A673 (cell line): Measurements from ENCODE around the gene ABCC9. TPM values are rescaled to one million over a fixed set of nuclear protein-coding genes. Genes with fewer than 3 reads are reported as not detected.
"Not testable (repeated sequence)": the region's sequence is repeated elsewhere in the genome, so short reads cannot be mapped to it uniquely, and the experiment has no call there.

ENCODE experiments used
- BruUV-seq: library from RNA; stranded (reverse); fragments of 400-500 nt; replicated peaks from 2 replicates; lab custom pipeline; 2021; lab: Mats Ljungman, UMichigan
- CTCF ChIA-PET: fragments of 300-600 bp; sonication (Branson Sonifier 250); formaldehyde crosslinking; loops from one replicate; lab custom pipeline; 2022; ENCODE audit warnings: antibody characterized with exemption; lab: Charles Lee
- POLR2A ChIA-PET: fragments of 300-600 bp; sonication (Branson Sonifier 250); formaldehyde crosslinking; loops from one replicate; lab custom pipeline; 2022; ENCODE audit warnings: antibody characterized with exemption; ENCODE audit not compliant: low non-redundant PET; lab: Charles Lee
- DNase-seq: peaks from one replicate; pipeline ENCODE4 v3.0.0-alpha.2; 2015; ENCODE audit warnings: low spot score
- H3K27ac ChIP-seq: fragments of 200-600 bp; sonication (generic); 2 replicates; pipeline ENCODE4 v1.5.1; 2016; ENCODE audit warnings: mixed run types, low read depth, mild to moderate bottlenecking, mixed read lengths, antibody characterized with exemption, low read length; ENCODE audit not compliant: poor library complexity, severe bottlenecking
- H3K27me3 ChIP-seq: fragments of 200-600 bp; sonication (generic); replicated peaks from 2 replicates; pipeline ENCODE4 v1.6.1; 2017; ENCODE audit warnings: mixed run types, low read depth, mild to moderate bottlenecking, mixed read lengths, antibody characterized with exemption, low read length; ENCODE audit not compliant: insufficient read depth, poor library complexity
- H3K36me3 ChIP-seq: fragments of 200-600 bp; sonication (generic); 2 replicates; pipeline ENCODE4 v1.6.1; 2016; ENCODE audit warnings: mixed run types, mild to moderate bottlenecking, mixed read lengths, antibody characterized with exemption, low read length; ENCODE audit not compliant: insufficient read depth, poor library complexity, severe bottlenecking
- H3K4me1 ChIP-seq: fragments of 200-600 bp; sonication (generic); 2 replicates; pipeline ENCODE4 v1.6.1; 2017; ENCODE audit warnings: mixed run types, mild to moderate bottlenecking, mixed read lengths, antibody characterized with exemption, low read length; ENCODE audit not compliant: insufficient read depth, poor library complexity, severe bottlenecking
- H3K4me3 ChIP-seq: fragments of 200-600 bp; sonication (generic); 2 replicates; pipeline ENCODE4 v1.5.1; 2016; ENCODE audit warnings: low read depth, mixed run types, mild to moderate bottlenecking, mixed read lengths, low read length; ENCODE audit not compliant: poor library complexity, severe bottlenecking
- H3K9me3 ChIP-seq: fragments of 200-600 bp; sonication (generic); 2 replicates; pipeline ENCODE4 v1.6.1; 2016; ENCODE audit warnings: mixed run types, low read depth, mild to moderate bottlenecking, mixed read lengths, antibody characterized with exemption, low read length; ENCODE audit not compliant: poor library complexity, severe bottlenecking
- CTCF ChIP-seq: fragments of 300-800, 200-600 bp; sonication (generic); conservative IDR thresholded peaks from 2 replicates; pipeline ENCODE4 v1.5.1; 2017; ENCODE audit warnings: low read depth, mild to moderate bottlenecking, antibody characterized with exemption, low read length, moderate library complexity, mixed read lengths
- EZH2 ChIP-seq: fragments of 200-600 bp; sonication (generic); IDR thresholded peaks from 2 replicates; pipeline ENCODE4 v1.6.1; 2017; ENCODE audit warnings: borderline replicate concordance, low read depth, mild to moderate bottlenecking, mixed read lengths, antibody characterized with exemption, low read length; ENCODE audit not compliant: poor library complexity, severe bottlenecking
- intact Hi-C: fragments of 100-400 bp; cut with micrococcal nuclease; formaldehyde crosslinking; loops from one replicate; pipeline ENCODE4 v1.10.0; 2022; ENCODE audit not compliant: unreplicated experiment
- total RNA-seq: library from RNA; stranded (reverse); gene quantifications from 2 replicates; pipeline ENCODE4 v1.2.3, GENCODE V29; 2021

Gene ABCC9
- total RNA-seq, 1 experiment from 2014 or later = not detected

DNA sequence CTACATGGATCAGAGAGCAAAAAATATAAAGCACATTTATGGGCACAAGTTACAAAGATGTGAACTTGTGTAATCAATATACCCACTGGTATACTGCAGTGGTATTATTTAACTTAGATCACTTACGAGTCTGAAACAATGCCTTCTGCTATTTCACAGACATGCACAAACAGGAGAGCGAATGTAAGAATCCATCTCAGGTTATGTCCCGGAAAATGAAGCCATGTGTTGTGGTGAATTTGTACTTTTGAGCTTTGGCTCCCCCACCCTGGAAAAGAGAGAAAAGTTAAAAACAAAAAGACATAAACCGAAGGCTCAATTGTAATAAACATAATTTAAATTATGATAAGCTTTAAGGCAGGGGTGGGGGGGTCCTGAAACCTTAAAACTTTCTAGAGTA lies 7.6 kb downstream of the ABCC9 start:
- no TSS peak for BruUV-seq
- no peak overlapping the region for H3K4me3 ChIP-seq
- peaks cover 16% of the 10 kb centered on the region for H3K27me3 ChIP-seq
- CTCF ChIA-PET = no interaction called here
- DNase-seq = no peak
- TF ChIP-seq CTCF (no peak), EZH2 (no peak)
- intact Hi-C loops = no loop called here
- H3K36me3 ChIP-seq = no peaks in the 10 kb centered on the region
- POLR2A ChIA-PET = no interaction called here
- no peaks in the 10 kb centered on the region for H3K9me3 ChIP-seq
- H3K27ac ChIP-seq = no peak overlapping the region
- H3K4me1 ChIP-seq = no peaks in the 10 kb centered on the region

DNA sequence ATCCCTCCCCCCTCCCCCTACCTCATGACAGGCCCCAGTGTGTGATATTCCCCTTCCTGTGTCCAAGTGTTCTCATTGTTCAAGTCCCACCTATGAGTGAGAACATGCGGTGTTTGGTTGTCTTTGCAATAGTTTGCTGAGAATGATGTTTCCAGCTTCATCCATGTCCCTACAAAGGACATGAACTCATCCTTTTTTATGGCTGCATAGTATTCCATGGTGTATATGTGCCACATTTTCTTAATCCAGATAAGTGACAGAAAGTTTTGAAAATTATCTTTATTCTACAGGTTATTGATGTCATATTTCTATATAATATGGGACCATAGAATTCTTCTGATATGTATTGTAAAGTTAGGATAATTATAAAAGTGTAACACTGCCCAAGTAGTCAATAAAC lies 11.3 kb downstream of the ABCC9 start:
- POLR2A ChIA-PET, CTCF ChIA-PET, H3K36me3 ChIP-seq, H3K27ac ChIP-seq, H3K4me1 ChIP-seq, DNase-seq, H3K9me3 ChIP-seq, H3K27me3 ChIP-seq, H3K4me3 ChIP-seq, intact Hi-C loops, BruUV-seq: not testable (repeated sequence)

- no TSS peak for BruUV-seq
- Histone ChIP-seq H3K36me3 (no peaks in the 10 kb centered on the region), H3K9me3 (no peaks in the 10 kb centered on the region), H3K4me3 (no peak overlapping the region), H3K27ac (no peak overlapping the region), H3K4me1 (no peaks in the 10 kb centered on the region), H3K27me3 (peaks cover 9% of the 10 kb centered on the region)
- ChIA-PET CTCF (no interaction called here), POLR2A (no interaction called here)
- intact Hi-C loops = no loop called here
- no peak for DNase-seq
- TF ChIP-seq CTCF (no peak), EZH2 (no peak)
These were observed 15.8 kb downstream of the ABCC9 start for GRCh38 chr12:21925296-21925913.

DNA sequence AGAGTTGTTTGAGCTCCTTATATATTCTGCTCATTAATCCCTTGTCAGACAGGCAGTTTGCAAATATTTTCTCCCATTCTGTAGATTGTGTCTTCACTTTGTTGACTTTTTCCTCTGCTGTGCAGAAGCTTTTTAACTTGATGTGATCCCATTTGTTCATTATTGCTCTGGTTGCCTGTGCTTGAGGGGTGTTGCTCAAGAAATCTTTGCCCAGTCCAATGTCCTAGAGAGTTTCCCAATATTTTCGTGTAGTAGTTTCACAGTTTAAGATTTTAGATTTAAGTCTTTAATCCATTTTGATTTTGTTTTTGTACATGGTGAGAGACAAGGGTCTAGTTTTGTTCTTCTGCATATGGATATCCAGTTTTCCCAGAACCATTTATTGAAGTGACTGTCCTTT lies 19.8 kb downstream of the ABCC9 start:
- intact Hi-C loops = no loop called here
- ChIA-PET CTCF (no interaction called here), POLR2A (no interaction called here)
- no TSS peak for BruUV-seq
- H3K4me3 ChIP-seq = no peak overlapping the region
- H3K27me3 ChIP-seq = peaks cover 9% of the 10 kb centered on the region
- no peak overlapping the region for H3K27ac ChIP-seq
- TF ChIP-seq CTCF (no peak), EZH2 (no peak)
- H3K9me3 ChIP-seq = no peaks in the 10 kb centered on the region
- no peaks in the 10 kb centered on the region for H3K36me3 ChIP-seq
- no peak for DNase-seq
- no peaks in the 10 kb centered on the region for H3K4me1 ChIP-seq
